ENCODE results near the gene SORL1. TPM values are rescaled to one million over a fixed set of nuclear protein-coding genes. Genes with fewer than 3 reads are reported as not detected.

The SORL1 gene
- total RNA-seq, 1 experiment from 2014 or later, result 68.3 TPM

GRCh38 chr11:121596195-121597155 is 144.4 kb downstream of the SORL1 start:
- Histone ChIP-seq H3K27me3 (ENCODE audit: insufficient read depth, low read length) (no peaks in the 10 kb centered on the region), H2AFZ (ENCODE audit: low read length) (no peak overlapping the region), H4K8ac (replicated peaks; ENCODE audit: insufficient read length, low read depth, low read length) (no peak overlapping the region), H3K4me2 (ENCODE audit: insufficient read depth, insufficient read length, low read length) (no peak overlapping the region), H4K91ac (ENCODE audit: insufficient read length, low read depth, low read length) (no peak overlapping the region), H3K18ac (ENCODE audit: insufficient read length, low read depth, low read length) (no peak overlapping the region), H3K79me1 (ENCODE audit: insufficient read depth, low read depth, low read length, poor library complexity, severe bottlenecking) (peaks cover 3% of the 10 kb centered on the region), H3K9me3 (ENCODE audit: control insufficient read depth, low read depth, low read length) (no peaks in the 10 kb centered on the region), H3K4ac (ENCODE audit: low read depth, low read length) (no peak overlapping the region), H3T11ph (ENCODE audit: low read length) (no peak overlapping the region), H3K23ac (ENCODE audit: insufficient read length, low read depth, low read length) (no peak overlapping the region), H3K23me2 (ENCODE audit: insufficient read length, low read depth, low read length, poor library complexity, severe bottlenecking) (no peaks in the 10 kb centered on the region), H2BK5ac (ENCODE audit: insufficient read length, low read length) (no peak overlapping the region), H2AK5ac (ENCODE audit: insufficient read length, low read length) (no peak overlapping the region), H3K56ac (ENCODE audit: insufficient read length, low read depth, low read length) (no peak overlapping the region), H3K4me1 (ENCODE audit: insufficient read depth, low read length) (no peaks in the 10 kb centered on the region), H3K9ac (ENCODE audit: extremely low read depth, insufficient read length, low read length) (no peak overlapping the region), H2BK120ac (ENCODE audit: low read depth, low read length, poor library complexity, severe bottlenecking) (no peak overlapping the region), H3K27ac (ENCODE audit: insufficient read length, low read depth, low read length) (no peak overlapping the region), H4K5ac (ENCODE audit: insufficient read length, low read depth, low read length) (no peak overlapping the region), H2BK12ac (ENCODE audit: insufficient read length, low read depth, low read length) (no peak overlapping the region), H2BK20ac (ENCODE audit: low read depth, low read length, poor library complexity, severe bottlenecking) (no peak overlapping the region), H2BK15ac (ENCODE audit: low read depth, low read length) (no peak overlapping the region), H3K14ac (ENCODE audit: insufficient read depth, low read length) (no peak overlapping the region; the same call in 1 of the 2 replicates), H4K20me1 (ENCODE audit: control insufficient read depth, insufficient read depth, insufficient read length) (no peaks in the 10 kb centered on the region), H3K79me2 (ENCODE audit: insufficient read depth, low read length) (no peaks in the 10 kb centered on the region)
- WGBS (ENCODE audit: extremely low coverage, insufficient read length, low lambda C conversion rate), result no CpG with 5 or more reads among the region's 19 CpGs
- no peak for DNase-seq
- H3K4me3 Mint-ChIP-seq, result no peak overlapping the region
- H3K27me3 Mint-ChIP-seq (ENCODE audit: low read depth), result no peaks in the 10 kb centered on the region
- peak overlapping the region in 2 of 3 experiments; percentile 69 to 86; a peak in 3 of 7 replicates for H3K27ac Mint-ChIP-seq
- H3K4me1 Mint-ChIP-seq, result no peaks in the 10 kb centered on the region
- H3K36me3 Mint-ChIP-seq (ENCODE audit: insufficient read depth in 1 of 3, low read depth in 3 of 3), result peaks cover 42 to 85% (median 79%) of the 10 kb centered on the region in 3 experiments; a peak in 6 of 7 replicates
- H3K9me3 Mint-ChIP-seq, result no peaks in the 10 kb centered on the region
- TF ChIP-seq, protein P1, sequence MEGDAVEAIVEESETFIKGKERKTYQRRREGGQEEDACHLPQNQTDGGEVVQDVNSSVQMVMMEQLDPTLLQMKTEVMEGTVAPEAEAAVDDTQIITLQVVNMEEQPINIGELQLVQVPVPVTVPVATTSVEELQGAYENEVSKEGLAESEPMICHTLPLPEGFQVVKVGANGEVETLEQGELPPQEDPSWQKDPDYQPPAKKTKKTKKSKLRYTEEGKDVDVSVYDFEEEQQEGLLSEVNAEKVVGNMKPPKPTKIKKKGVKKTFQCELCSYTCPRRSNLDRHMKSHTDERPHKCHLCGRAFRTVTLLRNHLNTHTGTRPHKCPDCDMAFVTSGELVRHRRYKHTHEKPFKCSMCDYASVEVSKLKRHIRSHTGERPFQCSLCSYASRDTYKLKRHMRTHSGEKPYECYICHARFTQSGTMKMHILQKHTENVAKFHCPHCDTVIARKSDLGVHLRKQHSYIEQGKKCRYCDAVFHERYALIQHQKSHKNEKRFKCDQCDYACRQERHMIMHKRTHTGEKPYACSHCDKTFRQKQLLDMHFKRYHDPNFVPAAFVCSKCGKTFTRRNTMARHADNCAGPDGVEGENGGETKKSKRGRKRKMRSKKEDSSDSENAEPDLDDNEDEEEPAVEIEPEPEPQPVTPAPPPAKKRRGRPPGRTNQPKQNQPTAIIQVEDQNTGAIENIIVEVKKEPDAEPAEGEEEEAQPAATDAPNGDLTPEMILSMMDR (conservative IDR thresholded peaks at IDR 0.05), result no peak

Measured in H9 (cell line).